Measurements from ENCODE around the gene SLC25A1.

DNA sequence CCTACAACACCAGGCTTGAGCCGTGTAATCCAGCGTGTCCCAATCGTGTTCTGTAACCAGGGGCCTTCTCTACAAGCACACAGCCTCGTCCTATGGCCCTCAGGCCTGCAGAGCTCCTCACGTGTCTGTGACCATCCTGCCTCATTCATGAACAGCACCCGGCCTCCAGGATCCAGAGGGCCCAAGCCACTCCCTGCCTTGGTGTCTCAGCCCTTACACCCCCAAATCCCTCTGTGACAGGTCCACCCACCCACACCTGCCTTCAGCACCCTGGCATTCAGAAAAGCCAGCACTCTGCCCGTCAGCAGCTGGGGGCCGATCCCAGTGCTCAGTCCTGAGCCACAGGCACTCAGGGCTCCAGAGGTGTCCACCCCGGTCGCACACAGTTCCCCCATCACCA, 41.6 kb downstream of the SLC25A1 start:
- TF ChIP-seq EP300 (IDR thresholded peaks at IDR 0.05; ENCODE audit: borderline replicate concordance in 1 of 2, low read depth in 1 of 2, low read length in 1 of 2) (no peak), CTCF (IDR thresholded peaks at IDR 0.05) (no peak), YY1 (IDR thresholded peaks at IDR 0.05; ENCODE audit: low read depth) (no peak), CHD2 (IDR thresholded peaks at IDR 0.05; ENCODE audit: low read length, partially characterized antibody) (no peak)
